Embryonic facial prominence (tissue), 1 donor: ENCODE measurements around the gene CIDEA.
"Not testable (repeated sequence)": the region's sequence is repeated elsewhere in the genome, so short reads cannot be mapped to it uniquely, and the experiment has no call there.

Experiments
- DNase-seq: peaks from one replicate; pipeline ENCODE4 v3.0.0-alpha.2; 2016; ENCODE audit errors: extremely low spot score

Gene CIDEA

DNA sequence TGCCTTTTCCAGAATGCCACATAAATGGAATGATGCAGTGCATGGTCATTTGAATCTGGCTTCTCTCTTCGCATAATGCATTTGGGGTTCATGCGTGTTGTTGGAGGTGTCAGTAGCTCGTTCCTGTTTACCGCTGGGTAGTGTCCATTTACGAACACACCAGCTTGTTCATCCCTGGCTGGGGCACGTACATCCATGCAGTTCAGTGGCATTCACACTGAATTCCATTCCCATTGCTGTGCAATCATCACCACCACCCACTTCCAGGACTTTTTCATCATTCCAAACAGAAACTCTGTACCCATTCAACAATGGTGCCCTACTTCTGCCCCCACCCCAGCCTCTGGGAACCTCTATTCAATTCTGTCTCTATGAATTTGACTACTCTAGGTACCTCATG is 14.7 kb upstream of the CIDEA start:
- no peak for DNase-seq

DNA sequence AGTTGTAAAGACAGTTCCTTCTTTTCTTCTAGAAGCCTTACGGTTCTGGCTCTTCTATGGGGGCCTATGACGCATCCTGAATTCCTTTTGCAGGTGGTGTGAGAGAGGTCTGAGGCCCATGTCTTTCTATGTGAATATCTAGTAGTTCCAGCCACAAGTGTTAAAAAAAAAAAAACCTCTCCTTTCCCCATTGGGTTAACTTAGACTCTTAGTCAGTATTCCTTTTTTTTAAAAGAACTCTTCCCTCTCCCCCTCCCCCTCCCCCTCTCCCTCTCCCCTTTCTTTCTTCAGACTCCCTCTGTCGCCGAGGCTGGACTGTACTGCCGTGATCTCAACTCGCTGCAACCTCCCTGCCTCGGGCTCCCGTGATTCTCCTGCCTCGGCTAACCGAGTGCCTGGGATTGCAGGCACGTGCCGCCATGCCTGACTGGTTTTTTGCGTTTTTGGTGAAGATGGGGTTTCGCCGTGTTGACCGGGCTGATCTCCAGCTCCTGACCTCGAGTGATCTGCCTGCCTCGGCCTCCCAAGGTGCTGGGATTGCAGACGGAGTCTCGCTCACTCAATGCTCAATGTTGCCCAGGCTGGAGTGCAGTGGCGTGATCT is 11.4 kb upstream of the CIDEA start:
- no peak for DNase-seq

DNA sequence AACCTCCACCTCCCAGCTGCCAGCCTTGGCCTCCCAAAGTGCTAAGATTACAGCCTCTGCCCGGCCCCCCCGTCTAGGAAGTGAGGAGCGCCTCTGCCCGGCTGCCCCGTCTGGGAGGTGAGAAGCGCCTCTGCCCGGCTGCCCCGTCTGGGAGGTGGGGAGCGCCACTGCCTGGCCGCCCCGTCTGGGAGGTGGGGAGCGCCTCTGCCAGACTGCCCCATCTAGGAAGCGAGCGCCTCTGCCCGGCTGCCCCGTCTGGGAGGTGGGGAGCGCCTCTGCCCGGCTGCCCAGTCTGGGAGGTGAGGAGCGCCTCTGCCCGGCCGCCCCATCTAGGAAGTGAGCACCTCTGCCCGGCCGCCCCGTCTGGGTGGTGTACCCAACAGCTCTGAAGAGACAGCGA is 10.9 kb upstream of the CIDEA start:
- DNase-seq: not testable (repeated sequence)

DNA sequence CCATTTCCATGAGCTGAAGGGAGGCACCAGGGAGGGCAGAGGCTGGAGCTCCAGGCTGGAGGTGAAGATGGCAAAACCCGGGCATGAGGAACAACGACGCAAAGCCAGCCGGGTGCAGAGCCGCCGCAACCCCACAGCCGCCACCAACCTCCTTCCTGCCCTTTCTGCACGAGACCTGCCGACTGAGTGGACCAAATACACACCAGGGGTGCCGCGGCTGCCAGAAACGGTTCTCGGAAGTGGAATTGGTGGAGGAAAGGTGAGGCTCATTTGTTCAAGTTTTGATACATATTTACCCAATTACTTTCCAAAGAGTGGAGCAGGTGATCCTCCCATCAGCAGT is 8.4 kb upstream of the CIDEA start:
- no peak for DNase-seq

DNA sequence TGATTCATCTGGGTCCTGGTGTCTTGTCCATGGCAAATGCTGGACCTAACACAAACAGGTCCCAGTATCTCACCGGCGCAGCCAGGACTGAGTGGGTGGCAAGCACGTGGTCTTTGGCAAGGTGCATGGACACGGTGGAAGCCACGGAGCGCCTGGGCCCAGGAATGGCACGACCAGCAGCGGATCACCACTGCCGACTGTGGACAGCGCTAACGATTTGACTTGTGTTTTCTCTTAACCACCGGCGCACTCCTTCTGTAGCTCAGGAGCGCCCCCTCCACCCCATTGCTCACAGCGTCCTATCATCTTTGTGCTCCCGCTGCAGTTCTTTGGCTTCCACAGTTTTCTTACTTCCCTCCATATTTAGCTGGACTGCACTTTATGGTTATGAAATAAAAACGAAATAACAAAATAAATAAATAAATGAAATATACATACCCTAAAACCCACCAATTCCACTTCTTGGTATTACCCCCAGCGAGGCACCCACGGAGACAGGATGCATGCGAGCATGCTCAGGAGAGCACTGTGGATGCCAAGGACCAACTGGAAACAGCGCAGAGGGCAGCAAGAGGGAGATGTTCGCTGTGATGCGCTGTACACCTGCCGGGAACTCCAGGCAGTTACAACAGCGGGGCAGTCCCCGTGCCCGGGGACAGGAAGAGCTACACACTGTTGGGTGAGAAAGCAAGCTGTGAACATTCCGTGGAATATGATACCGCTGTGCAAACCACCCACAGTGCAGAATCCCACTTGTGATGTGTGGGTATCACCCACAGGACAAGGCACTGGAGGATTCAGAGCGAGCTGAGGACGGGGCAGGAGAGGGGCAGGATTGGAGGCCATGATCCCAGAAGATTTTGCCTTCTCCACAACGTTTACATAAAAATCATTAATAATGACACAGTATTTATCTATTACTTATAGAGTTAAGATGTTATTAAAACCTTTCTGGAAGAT is 7.0 kb upstream of the CIDEA start:
- DNase-seq: no peak

DNA sequence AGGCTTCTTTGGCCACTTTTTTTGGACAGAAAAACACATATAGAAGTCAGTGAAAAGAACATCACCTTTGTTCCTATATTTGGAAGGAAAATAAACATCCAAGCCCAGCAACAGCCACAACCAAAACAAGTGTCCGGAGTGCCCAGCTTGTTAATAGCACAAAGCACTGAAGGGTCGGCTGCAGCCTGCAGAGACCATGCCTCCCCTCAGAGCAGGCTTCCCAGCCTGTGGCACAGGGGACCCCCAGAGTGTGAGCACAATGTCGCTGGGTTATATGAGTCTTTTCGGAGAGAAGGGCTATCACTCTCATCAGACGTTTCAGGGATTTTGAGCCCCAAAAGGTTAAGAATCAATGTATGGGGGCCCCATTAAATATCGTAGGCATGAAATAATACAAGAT is 6.2 kb upstream of the CIDEA start:
- no peak for DNase-seq

DNA sequence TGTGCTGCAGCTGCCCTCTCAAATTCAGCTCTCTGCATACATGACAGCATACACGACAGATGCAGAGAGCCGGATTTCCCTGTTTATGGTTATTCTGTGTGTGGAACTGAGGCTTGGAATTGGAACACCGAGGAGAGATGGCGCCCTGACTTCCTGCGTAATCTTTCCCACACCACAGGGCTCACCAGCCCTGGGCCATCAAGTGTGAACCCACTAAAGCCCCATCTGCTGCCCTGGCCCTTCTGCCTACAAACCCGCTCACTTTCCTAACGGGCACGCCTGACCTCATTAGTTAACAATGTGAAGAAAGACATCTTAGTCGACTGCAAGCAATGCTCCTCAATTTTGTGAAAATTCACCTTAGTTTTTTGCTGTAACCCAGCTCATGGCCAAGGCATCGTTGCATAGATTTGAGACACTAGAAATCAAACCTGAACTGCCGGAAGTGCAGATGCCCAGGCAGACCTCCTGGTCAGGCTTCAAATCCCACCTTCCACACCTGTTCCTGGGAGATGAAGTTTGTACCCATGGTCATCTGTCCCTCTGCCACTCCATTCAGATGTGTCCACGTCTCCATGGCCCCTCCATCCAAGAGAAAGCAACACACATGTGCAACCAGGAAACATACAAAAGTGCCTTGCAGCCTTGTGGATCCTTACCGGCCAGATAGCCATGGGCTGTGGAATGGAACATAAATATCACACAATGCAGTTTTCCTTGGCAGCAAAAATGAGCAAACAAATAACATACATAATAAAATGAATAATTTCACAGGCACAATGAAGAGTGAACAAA is 5.0 kb upstream of the CIDEA start:
- no peak for DNase-seq

DNA sequence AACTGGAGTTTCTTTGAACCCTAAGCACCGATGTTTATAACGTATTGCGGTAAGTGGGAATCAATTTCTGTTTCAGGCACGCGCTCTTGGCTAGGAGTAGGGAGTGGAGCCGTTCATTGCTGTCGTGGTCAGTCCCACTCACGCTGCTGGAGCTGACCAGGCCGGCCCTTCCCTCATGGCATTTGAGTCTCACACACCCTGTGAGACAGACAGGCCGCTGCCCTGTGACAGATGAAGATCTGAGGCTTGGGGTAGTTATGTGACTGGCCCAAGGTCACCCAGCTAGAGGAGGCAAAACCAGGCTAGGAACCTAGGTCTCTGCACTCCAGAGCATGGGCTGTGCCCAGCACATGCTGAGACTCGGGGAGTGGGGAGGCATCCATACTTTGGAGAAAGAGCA is 2.9 kb upstream of the CIDEA start:
- no peak for DNase-seq

DNA sequence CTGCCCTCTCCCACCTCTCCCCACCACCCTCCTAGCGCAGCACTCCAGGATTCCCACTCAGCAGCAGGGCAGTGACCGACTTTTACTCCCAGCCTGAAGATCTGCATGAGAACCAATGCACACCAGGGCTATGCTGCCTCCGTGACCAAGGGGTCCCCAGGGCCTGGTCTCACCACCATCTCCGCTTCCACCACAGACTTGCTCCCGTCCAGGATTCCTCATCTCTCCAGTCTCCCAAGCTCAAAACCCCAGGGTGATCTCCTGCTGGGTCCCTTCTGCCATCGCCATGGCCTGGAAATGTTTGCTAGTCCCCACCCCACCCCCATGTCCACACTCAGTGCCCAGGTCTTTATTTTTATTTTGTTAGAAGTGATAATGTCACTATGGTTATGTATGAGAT is 2.1 kb upstream of the CIDEA start:
- no peak for DNase-seq

DNA sequence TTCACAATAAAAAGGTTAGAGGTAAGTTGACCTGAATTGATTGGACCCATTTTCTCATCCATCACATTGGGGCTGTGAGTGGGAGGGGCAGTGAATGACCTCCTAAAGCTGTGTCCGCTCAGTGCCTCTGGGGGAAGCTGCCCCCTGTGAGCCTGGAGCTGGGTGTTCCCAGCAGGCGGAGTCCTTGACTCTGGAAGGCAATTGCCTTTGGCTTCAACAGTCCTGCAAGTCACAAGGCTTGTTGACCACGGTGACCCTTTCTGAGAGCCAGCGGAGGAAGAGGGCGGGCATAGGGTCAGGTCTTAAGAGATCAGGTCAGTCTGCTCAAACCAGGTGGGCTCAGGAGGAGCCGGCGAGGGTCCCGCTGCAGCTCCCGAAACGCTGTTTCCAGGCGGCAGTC is 1.1 kb upstream of the CIDEA start:
- no peak for DNase-seq

DNA sequence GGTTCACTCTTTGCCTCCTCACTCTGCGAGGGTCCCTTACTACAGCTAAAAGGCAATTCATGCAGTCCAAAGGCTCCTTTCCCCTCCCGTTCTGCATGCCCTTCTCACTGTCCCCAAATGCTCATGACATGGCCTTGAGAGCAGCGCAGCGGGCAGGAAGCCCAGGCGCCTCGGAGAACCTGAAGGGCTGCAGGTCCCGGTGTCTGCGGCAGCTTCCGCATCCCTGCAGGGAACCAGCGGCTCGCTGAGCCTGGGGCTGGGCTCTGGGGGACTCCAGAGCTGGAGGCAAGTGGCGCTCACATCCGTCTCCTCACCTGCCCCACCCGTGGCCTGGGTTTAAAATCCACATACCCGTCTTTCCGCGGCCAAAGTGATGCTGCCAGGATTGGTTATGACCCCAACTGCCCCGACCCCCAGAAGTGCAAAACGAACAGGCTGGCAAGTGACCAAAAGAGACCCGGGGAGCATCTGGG is 462 bp upstream of the CIDEA start:
- no peak for DNase-seq

DNA sequence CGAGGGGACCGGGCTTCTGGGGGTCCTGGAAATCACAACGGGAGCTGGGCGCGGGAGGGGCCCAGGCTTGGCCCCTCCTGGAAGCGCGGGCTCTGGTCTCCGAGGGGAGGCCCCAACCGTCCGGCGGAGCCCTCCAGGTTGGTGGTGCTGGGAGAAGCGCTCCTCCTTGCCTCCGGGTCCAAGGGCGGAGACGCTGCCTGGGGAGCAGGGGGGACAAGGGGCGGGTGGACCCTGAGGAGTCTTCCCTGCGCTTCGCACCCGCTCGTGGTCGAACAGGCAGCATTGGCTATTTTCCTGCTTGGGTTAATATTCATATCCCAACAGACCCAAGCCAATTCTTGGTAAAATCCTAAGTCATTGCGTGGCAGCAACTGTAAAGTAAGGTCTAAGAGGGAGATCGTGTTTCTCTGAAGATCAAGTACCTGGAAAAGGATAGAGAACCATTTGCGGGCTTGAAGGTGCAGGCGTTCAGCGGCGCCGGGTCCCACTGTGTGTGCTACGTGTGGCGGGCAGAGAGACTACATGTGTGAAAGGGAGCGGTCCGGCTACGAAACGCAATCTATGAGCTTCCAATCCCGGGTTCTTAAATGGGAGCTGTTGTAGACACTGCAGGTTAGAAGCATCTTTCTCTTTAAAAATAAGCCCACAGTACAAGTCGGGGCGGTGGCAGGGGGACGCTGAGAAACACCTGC is 805 bp downstream of the CIDEA start:
- no peak for DNase-seq

DNA sequence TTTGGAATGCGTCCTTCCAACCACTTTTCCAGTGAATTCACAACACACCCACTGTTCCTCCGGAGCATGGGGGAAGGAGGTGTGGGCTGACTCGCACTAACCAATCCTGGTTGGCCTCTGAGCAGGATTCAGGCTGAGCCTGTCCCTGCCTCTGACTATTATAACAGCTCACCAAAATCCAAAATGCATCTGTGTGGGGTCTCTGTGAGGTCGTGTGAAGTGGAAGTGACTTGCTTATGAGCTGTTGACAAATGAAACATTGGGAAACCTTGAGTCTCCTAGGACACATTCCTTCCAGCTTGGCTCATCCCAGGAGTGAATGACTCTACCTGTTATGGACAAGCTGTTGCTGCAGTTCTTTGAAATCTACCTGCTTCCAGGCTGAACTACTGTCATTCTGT is 1.5 kb downstream of the CIDEA start:
- DNase-seq: no peak

DNA sequence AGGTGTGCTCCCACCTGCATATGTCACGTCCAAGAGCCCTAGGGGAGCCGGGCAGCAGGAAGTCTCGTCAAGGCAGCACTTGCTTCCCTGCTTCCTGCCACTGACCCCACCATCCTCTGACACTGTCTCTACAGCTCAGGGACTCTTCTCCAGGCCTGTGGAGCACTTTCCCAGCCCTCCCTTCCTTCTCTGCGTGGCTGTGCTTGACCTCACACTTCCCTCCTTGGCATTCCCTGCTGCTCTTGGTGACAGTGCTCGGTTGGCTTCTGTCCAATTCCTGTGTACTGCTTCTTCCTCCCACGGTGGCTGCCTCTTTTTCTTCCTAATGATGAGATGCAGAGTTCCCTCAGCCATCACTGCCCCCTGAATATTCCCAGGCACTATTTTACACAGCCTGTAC is 2.8 kb downstream of the CIDEA start:
- no peak for DNase-seq

DNA sequence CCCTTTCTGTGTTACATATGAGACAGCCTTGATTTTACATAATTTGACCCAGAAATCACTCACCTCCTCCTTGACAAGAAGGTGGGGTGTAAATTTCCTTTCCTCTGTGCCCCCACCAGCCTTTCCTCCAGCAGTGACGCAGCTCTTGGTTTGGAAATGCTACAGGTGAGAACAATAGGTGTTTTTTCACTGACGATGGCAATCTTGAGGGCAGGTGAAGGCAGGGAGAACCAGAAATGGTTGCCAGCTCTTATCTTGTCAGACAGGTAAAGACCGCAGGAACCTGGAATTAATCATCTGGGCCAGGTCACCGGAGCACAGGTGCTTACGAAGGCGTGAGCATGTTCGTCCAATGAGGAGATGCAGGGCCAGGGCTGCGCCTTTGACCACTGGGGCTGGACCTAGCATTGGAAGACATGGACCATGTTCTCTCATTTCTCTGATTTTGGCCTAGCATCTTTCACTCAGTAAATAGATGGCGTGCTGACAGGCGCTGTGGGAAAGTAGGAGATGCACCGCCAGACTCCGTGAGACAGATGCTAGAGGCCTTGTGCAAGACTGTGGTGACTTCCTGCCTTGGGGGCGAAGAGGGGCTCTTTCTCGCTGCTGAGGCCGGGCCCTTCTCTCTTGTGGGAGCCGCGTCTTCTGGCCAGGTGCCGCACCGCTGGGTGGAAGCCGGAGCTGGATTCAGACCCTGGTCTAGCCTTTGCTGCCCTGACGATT is 4.0 kb downstream of the CIDEA start:
- DNase-seq: no peak

DNA sequence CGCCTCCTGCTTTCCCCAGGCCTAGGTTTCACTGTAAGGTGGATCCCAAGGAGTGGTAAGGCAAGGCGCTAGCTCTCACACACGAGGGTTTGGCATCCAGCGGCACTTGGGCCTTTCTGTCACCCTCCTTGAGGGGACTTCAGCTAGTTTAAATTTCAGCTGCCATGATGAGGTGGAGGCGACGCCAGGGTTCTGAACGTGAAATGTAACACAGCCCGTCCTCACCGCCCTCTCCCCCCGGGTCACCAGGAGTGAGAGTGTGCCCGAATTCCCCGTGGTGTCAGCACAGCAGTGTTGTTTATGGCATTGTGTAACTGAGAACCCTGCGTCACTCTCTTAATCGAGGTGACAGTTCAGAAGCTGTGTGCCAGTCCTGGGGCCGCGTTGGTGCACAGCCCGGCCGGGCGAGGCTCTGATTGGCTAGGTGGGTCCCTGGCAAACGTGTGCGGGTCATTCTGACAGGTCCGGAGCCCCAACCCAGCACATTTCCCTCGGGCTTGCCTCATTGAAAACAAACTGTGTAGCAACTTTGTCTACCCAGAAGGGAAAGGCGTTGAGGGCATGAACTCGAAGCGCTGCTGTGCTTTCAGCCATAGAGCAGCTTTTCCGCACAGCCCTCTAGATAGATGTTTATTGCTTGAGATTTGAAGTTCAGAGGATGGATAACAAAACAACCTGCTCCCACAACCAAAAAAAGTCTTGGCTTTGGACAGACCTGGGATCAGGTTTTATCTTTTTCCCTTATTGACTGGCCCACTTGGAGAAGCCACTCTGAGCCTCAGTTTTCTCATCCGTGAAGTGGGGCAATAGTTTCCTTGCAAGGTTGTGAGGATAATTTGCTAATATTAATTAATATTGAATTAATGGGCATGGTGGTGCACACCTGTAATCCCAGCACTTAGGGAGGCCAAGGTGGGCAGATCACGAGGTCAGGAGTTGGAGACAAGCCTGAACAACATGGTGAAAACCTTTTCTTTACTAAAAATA is 4.9 kb downstream of the CIDEA start:
- DNase-seq: no peak

DNA sequence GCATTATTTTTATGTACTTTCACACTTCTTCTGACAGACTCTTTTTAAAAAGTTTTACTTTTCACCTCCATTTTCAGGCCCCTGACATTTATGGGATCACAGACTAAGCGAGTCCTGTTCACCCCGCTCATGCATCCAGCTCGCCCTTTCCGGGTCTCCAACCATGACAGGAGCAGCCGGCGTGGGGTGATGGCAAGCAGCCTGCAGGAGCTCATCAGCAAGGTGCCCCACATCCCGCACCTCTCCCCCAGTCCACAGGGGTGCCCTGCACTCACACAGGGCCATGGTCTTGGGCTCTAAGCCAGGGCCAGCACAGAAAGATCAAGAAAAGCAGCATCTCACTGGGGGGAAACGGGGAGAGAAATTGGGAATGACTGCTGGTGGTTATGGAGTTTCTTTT is 8.6 kb downstream of the CIDEA start:
- DNase-seq: no peak

DNA sequence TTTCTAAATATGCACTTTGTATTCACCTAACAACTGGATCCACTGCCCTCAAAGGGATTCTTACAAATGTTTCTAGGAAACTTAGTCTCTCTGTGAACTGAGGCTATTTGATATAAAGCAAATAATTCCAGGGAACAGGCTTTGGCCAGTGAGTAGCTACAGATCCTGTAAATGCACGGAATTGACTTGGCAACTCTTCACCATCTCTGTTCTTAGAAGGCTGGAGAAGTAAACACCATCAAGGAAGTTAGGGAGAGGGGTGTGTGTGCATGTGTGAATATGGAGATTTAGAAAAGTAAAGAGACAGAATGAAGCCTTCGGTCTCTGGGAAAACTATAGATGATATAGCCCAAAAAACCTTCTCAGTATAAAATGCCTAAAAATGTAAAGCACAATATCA is 10.7 kb downstream of the CIDEA start:
- no peak for DNase-seq

DNA sequence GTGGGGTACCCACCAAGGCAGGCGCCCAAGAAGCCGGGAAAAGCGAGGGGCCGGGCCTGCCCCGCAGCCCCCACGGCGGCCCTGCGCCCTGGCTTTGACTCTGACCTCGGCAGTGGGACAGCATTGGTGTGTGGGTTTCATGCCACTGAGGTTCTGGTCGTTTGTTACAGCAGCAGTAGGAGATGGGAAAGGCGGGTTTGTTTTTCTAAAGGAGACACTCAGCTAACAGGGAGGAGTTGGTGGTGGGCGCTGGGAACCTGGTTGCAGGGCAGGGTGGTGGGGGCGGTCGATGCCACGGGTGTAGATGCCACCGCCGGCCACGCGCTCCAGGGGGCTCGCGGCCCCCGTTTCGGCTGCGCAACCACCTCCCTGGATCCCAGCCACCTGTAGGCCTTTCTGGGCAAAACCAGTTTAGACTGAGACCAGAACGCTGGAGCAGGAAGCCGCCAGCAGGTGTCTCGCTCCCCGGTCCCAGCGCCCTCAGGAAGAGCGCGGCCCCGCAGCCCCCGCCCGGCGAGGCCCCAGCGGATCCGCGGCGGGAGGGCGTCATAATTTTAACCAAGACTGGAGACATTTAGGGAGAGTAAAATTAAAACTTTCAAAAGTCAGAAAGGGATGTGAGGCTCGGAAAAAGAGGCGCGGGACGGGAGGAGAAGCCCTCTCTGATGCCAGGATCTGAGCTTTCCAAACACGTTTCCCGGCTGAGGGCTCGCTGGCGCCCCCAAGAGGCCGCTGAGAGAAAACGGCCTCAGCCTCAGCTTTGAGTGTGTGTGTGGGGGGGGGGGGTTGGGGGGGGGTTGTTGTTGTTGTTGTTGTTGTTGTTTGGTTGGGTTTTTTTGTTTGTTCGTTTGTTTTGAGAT is 17.4 kb downstream of the CIDEA start:
- DNase-seq: peak; percentile 49
